ENCODE measurements around the gene TOGARAM2. TPM values are rescaled to one million over a fixed set of nuclear protein-coding genes. Genes with fewer than 3 reads are reported as not detected.

The TOGARAM2 gene
- total and polyA plus RNA-seq, 10 of the 15 experiments (the other 5 are each of a cell fraction or from before 2014, with no cell fraction given): 0.01 to 0.06 (median 0.03) TPM; not detected in 7

DNA sequence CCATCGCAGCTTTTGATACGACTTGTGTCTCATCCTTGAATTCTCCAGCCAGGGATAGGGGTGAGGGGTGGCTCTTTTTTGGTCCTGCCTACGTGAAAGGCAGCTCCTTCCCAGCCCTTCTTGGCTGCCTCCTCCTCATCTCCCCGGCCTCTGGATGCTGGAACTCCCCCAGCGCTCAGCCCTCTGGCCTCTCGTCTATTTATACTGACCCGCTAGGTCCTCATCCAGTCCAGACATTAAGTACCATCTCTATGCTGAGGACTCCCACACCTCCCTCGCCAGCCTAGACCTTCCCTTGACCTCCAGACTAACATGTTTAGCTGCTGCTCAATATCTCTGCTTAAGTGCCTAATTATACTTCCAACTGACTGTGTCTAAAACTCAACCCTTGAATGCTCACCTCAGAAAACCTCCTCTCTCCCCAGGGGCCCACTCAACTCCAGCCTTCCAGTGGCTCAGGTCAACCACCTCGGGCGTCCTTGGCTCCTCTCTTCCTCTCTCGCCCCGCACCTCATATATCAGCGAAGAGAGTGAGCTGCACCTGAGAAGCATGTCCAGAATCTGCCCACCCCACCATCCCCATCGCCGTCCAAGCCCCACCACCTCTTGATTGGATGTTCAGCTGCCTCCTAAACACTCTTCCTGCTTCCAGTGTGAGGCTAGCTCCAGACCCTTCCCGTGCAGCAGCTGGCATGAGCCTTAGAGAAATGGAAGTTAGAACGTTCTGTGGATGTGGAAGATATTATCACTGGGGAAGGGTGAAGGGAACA lies 34.8 kb downstream of the TOGARAM2 start:
- intact Hi-C loops (cut with micrococcal nuclease; ENCODE audit: unreplicated experiment): no loop called here
- WGBS (ENCODE audit: insufficient coverage, insufficient replicate concordance, low lambda C conversion rate, missing lambda C conversion rate): 82% methylated on average over 17 of the region's 17 CpGs
- H3K4me1 ChIP-seq (ENCODE audit: control insufficient read depth, insufficient read depth, low read length): peaks cover 14% of the 10 kb centered on the region
- H3K4me3 ChIP-seq: no peak overlapping the region
- BruUV-seq (replicated peaks): no TSS peak
- in situ Hi-C loops (cut with MboI): no loop called here
- TF ChIP-seq, protein P1, sequence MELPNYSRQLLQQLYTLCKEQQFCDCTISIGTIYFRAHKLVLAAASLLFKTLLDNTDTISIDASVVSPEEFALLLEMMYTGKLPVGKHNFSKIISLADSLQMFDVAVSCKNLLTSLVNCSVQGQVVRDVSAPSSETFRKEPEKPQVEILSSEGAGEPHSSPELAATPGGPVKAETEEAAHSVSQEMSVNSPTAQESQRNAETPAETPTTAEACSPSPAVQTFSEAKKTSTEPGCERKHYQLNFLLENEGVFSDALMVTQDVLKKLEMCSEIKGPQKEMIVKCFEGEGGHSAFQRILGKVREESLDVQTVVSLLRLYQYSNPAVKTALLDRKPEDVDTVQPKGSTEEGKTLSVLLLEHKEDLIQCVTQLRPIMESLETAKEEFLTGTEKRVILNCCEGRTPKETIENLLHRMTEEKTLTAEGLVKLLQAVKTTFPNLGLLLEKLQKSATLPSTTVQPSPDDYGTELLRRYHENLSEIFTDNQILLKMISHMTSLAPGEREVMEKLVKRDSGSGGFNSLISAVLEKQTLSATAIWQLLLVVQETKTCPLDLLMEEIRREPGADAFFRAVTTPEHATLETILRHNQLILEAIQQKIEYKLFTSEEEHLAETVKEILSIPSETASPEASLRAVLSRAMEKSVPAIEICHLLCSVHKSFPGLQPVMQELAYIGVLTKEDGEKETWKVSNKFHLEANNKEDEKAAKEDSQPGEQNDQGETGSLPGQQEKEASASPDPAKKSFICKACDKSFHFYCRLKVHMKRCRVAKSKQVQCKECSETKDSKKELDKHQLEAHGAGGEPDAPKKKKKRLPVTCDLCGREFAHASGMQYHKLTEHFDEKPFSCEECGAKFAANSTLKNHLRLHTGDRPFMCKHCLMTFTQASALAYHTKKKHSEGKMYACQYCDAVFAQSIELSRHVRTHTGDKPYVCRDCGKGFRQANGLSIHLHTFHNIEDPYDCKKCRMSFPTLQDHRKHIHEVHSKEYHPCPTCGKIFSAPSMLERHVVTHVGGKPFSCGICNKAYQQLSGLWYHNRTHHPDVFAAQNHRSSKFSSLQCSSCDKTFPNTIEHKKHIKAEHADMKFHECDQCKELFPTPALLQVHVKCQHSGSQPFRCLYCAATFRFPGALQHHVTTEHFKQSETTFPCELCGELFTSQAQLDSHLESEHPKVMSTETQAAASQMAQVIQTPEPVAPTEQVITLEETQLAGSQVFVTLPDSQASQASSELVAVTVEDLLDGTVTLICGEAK (IDR thresholded peaks at IDR 0.05; ENCODE audit: borderline replicate concordance): no peak
- TF ChIP-seq, protein P2, sequence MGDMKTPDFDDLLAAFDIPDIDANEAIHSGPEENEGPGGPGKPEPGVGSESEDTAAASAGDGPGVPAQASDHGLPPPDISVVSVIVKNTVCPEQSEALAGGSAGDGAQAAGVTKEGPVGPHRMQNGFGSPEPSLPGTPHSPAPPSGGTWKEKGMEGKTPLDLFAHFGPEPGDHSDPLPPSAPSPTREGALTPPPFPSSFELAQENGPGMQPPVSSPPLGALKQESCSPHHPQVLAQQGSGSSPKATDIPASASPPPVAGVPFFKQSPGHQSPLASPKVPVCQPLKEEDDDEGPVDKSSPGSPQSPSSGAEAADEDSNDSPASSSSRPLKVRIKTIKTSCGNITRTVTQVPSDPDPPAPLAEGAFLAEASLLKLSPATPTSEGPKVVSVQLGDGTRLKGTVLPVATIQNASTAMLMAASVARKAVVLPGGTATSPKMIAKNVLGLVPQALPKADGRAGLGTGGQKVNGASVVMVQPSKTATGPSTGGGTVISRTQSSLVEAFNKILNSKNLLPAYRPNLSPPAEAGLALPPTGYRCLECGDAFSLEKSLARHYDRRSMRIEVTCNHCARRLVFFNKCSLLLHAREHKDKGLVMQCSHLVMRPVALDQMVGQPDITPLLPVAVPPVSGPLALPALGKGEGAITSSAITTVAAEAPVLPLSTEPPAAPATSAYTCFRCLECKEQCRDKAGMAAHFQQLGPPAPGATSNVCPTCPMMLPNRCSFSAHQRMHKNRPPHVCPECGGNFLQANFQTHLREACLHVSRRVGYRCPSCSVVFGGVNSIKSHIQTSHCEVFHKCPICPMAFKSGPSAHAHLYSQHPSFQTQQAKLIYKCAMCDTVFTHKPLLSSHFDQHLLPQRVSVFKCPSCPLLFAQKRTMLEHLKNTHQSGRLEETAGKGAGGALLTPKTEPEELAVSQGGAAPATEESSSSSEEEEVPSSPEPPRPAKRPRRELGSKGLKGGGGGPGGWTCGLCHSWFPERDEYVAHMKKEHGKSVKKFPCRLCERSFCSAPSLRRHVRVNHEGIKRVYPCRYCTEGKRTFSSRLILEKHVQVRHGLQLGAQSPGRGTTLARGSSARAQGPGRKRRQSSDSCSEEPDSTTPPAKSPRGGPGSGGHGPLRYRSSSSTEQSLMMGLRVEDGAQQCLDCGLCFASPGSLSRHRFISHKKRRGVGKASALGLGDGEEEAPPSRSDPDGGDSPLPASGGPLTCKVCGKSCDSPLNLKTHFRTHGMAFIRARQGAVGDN (IDR thresholded peaks at IDR 0.05): no peak
- TF ChIP-seq, protein P3, sequence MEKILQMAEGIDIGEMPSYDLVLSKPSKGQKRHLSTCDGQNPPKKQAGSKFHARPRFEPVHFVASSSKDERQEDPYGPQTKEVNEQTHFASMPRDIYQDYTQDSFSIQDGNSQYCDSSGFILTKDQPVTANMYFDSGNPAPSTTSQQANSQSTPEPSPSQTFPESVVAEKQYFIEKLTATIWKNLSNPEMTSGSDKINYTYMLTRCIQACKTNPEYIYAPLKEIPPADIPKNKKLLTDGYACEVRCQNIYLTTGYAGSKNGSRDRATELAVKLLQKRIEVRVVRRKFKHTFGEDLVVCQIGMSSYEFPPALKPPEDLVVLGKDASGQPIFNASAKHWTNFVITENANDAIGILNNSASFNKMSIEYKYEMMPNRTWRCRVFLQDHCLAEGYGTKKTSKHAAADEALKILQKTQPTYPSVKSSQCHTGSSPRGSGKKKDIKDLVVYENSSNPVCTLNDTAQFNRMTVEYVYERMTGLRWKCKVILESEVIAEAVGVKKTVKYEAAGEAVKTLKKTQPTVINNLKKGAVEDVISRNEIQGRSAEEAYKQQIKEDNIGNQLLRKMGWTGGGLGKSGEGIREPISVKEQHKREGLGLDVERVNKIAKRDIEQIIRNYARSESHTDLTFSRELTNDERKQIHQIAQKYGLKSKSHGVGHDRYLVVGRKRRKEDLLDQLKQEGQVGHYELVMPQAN (conservative IDR thresholded peaks at IDR 0.05): no peak
- no peak for TF ChIP-seq PML (IDR thresholded peaks at IDR 0.05; ENCODE audit: low read length)
- TF ChIP-seq HDAC2 (IDR thresholded peaks at IDR 0.05): no peak
- TF ChIP-seq SUZ12 (IDR thresholded peaks at IDR 0.05; ENCODE audit: unreplicated experiment): no peak
- no peak for TF ChIP-seq LARP7 (IDR thresholded peaks at IDR 0.05)
- TF ChIP-seq NFYB (IDR thresholded peaks at IDR 0.05; ENCODE audit: insufficient read depth, low read depth, low read length): no peak
- no peak overlapping the region for H3K27ac ChIP-seq (ENCODE audit: control insufficient read depth, insufficient read depth)
- H3K9me3 ChIP-seq (replicated peaks; ENCODE audit: control insufficient read depth, insufficient read depth, low read length): no peaks in the 10 kb centered on the region
- CTCF ChIA-PET: interaction anchor here (0.7 kb wide), 1 partner anchor 35 kb away, joined by 3 read pairs; no protein-coding TSS in a partner anchor
- H2AFZ ChIP-seq (ENCODE audit: control insufficient read depth, low read depth, low read length): no peak overlapping the region
- ATAC-seq (no peak), DNase-seq (ENCODE audit: low read depth, low spot score) (no peak), FAIRE-seq (no peak)
- no peak overlapping the region for H3K9ac ChIP-seq (ENCODE audit: control insufficient read depth, insufficient read depth, low read length)
- RAD21 ChIA-PET (ENCODE audit: unreplicated experiment): interaction anchor here (1.2 kb wide), 1 partner anchor 93 kb away, joined by 3 read pairs; no protein-coding TSS in a partner anchor
- H3K27me3 ChIP-seq (replicated peaks in 1 of 2; ENCODE audit: control insufficient read depth in 2 of 2, insufficient read depth in 2 of 2, low read length in 1 of 2): no peaks in the 10 kb centered on the region
- SMC1A ChIA-PET (ENCODE audit: uncharacterized antibody, unreplicated experiment): interaction anchor here (1.0 to 1.4 kb wide), 2 partner anchors 23 to 31 kb away, joined by 3 to 4 read pairs; no protein-coding TSS in a partner anchor
- no peaks in the 10 kb centered on the region for H3K79me2 ChIP-seq (ENCODE audit: control insufficient read depth, insufficient read depth, low read length)
- POLR2A ChIA-PET: interaction anchor here (0.6 kb wide), 1 partner anchor 12 kb away, joined by 3 read pairs; no protein-coding TSS in a partner anchor
- no peaks in the 10 kb centered on the region for H4K20me1 ChIP-seq (ENCODE audit: control insufficient read depth, insufficient read depth)
- no peak overlapping the region for H3K4me2 ChIP-seq (ENCODE audit: control insufficient read depth, insufficient read depth)
- no peaks in the 10 kb centered on the region for H3K36me3 ChIP-seq (ENCODE audit: control insufficient read depth in 2 of 2, insufficient read depth in 2 of 2, low read length in 1 of 2)
